Psoas muscle (tissue), 8 donors: ENCODE measurements around the gene C12orf75. TPM values are rescaled to one million over a fixed set of nuclear protein-coding genes. Genes with fewer than 3 reads are reported as not detected.
"Not testable (repeated sequence)": the region's sequence is repeated elsewhere in the genome, so short reads cannot be mapped to it uniquely, and the experiment has no call there.

ENCODE experiments used
- ATAC-seq, 4 donors: fragments of 200-7000 bp; cut with Tn5 transposase; one replicate each; pipeline ENCODE4 v1.9.1; 2020; ENCODE audit warnings: moderate library complexity in 3 of 4, mild to moderate bottlenecking in 2 of 4
- DNase-seq, 2 donors: peaks; one replicate each; pipeline ENCODE4 v3.0.0-alpha.2; 2020
- H3K27ac ChIP-seq: fragments of 200-600 bp; one replicate; pipeline ENCODE4 v1.8.0; 2022
- H3K27me3 ChIP-seq, 3 donors: fragments of 200-600 bp in 1 of 3; one replicate each; pipeline versions ENCODE4 v1.6.1 to v1.8.0; 2013 to 2022; ENCODE audit warnings: low read length in 2 of 3, mild to moderate bottlenecking in 2 of 3, moderate library complexity in 1 of 3; ENCODE audit not compliant: insufficient read depth in 3 of 3
- H3K36me3 ChIP-seq, 2 donors: fragments of 200-600 bp in 1 of 2; one replicate each; pipeline versions ENCODE4 v1.6.1 to v1.8.0; 2013 to 2022; ENCODE audit warnings: low read depth in 1 of 2, mild to moderate bottlenecking in 1 of 2, moderate library complexity in 1 of 2; ENCODE audit not compliant: insufficient read depth in 1 of 2
- H3K4me1 ChIP-seq: fragments of 200-600 bp; one replicate; pipeline ENCODE4 v1.8.0; 2022
- H3K4me3 ChIP-seq: fragments of 200-600 bp; one replicate; pipeline ENCODE4 v1.8.0; 2022; ENCODE audit warnings: mild to moderate bottlenecking
- H3K9me3 ChIP-seq: fragments of 200-600 bp; one replicate; pipeline ENCODE4 v1.8.0; 2022
- CTCF ChIP-seq: fragments of 200-600 bp; IDR thresholded peaks from one replicate; pipeline ENCODE4 v1.8.0; 2022; ENCODE audit warnings: antibody characterized with exemption
- WGBS, 3 donors: extraction: QIAGEN DNeasy Blood & Tissue Kit; methylation state at CpG; one replicate each; pipeline versions ENCODE4 v1.1.6 to v1.1.7; 2013; 5-methylcytosine and 5-hydroxymethylcytosine counted together
- intact Hi-C, 2 donors: fragments of 100-400 bp; cut with DNase I; formaldehyde crosslinking; loops; one replicate each; pipeline versions ENCODE4 v1.11.0 to v1.14.2; 2022
- polyA plus RNA-seq, 3 donors: library from polyadenylated mRNA; stranded (reverse); fragments of 200-250 nt; gene quantifications; one replicate each; pipeline ENCODE4 v1.2.3, GENCODE V29; 2013
- total RNA-seq, 4 donors: library from RNA; stranded (reverse); fragmentation: NEBNext Ultra II Directional in 2 of 4; extraction: Animal tissue kit (Norgen Biotek cat#: 25700) in 2 of 4; gene quantifications; one replicate each; pipeline versions ENCODE4 v1.2.1 to v1.2.4, GENCODE V29; 2021 to 2023
- donor health status: healthy with polysubstance abuse.
- donor health status: DM: no; HTN: no; CAD: no; lungs with moderate emphysema.
- donor health status: Bipolar disorder and iron deficiency.
- donor health status: healthy.
- donor health status: DM: yes; HTN: yes; CAD: no.
- donor health status: DM: no; HTN: no; CAD: no.
- donor health status: DM: no; HTN: no; CAD: no.
- donor health status: DM: yes; HTN: yes; CAD: no.

C12orf75 gene
- total and polyA plus RNA-seq, 7 donors = 25.6 to 228 (median 76.5) TPM

GRCh38 chr12:105399428-105400081, 69.1 kb downstream of the C12orf75 start:
- Histone ChIP-seq H3K4me3 (no peak overlapping the region), H3K9me3 (no peaks in the 10 kb centered on the region), H3K27me3 (no peaks in the 10 kb centered on the region), H3K36me3 (no peaks in the 10 kb centered on the region), H3K4me1 (no peaks in the 10 kb centered on the region), H3K27ac (no peak overlapping the region)
- 81 to 86% (median 82%) methylated on average over 7 of the region's 7 CpGs for WGBS, 3 donors
- TF ChIP-seq CTCF = no peak
- intact Hi-C loops = no loop called here
- ATAC-seq (no peak), DNase-seq (no peak)

GRCh38 chr12:105400227-105400626, 69.7 kb downstream of the C12orf75 start:
- ATAC-seq (no peak), DNase-seq (no peak)
- H3K27me3 ChIP-seq = no peaks in the 10 kb centered on the region
- H3K4me3 ChIP-seq = no peak overlapping the region
- TF ChIP-seq CTCF = no peak
- H3K9me3 ChIP-seq = no peaks in the 10 kb centered on the region
- WGBS, 3 donors = 86 to 91% (median 90%) methylated on average over 4 of the region's 4 CpGs
- H3K36me3 ChIP-seq = no peaks in the 10 kb centered on the region
- intact Hi-C loops = no loop called here
- no peaks in the 10 kb centered on the region for H3K4me1 ChIP-seq
- H3K27ac ChIP-seq = no peak overlapping the region

GRCh38 chr12:105401198-105401597, 70.7 kb downstream of the C12orf75 start:
- no peak for DNase-seq
- no peaks in the 10 kb centered on the region for H3K27me3 ChIP-seq
- ATAC-seq = no peak
- H3K4me3 ChIP-seq = no peak overlapping the region
- TF ChIP-seq CTCF = no peak
- WGBS, 3 donors = 91 to 94% (median 93%) methylated on average over 4 of the region's 4 CpGs
- H3K36me3 ChIP-seq = no peaks in the 10 kb centered on the region
- no peak overlapping the region for H3K27ac ChIP-seq
- H3K4me1 ChIP-seq = no peaks in the 10 kb centered on the region
- no peaks in the 10 kb centered on the region for H3K9me3 ChIP-seq
- intact Hi-C loops = no loop called here

- no peaks in the 10 kb centered on the region for H3K36me3 ChIP-seq
- no peak for ATAC-seq
- 95 to 97% (median 97%) methylated on average over 5 of the region's 5 CpGs for WGBS, 3 donors
- no peak overlapping the region for H3K4me3 ChIP-seq
- H3K9me3 ChIP-seq = no peaks in the 10 kb centered on the region
- no peak for DNase-seq
- no peaks in the 10 kb centered on the region for H3K4me1 ChIP-seq
- H3K27ac ChIP-seq = no peak overlapping the region
- no peak for TF ChIP-seq CTCF
- intact Hi-C loops = no loop called here
- H3K27me3 ChIP-seq = no peaks in the 10 kb centered on the region
Observed at GRCh38 chr12:105402366-105402765, 71.9 kb downstream of the C12orf75 start.

- 29 to 79% (median 33%) methylated on average over 1 of the region's 1 CpG for WGBS, 3 donors
- Histone ChIP-seq H3K4me3 (no peak overlapping the region), H3K36me3 (no peaks in the 10 kb centered on the region), H3K27ac (no peak overlapping the region), H3K27me3 (no peaks in the 10 kb centered on the region), H3K4me1 (no peaks in the 10 kb centered on the region), H3K9me3 (no peaks in the 10 kb centered on the region)
- intact Hi-C loops = no loop called here
- ATAC-seq (peak in 1 of 4 donors; percentile 21), DNase-seq (no peak)
- no peak for TF ChIP-seq CTCF
Observed at GRCh38 chr12:105403095-105403494, 72.6 kb downstream of the C12orf75 start.

- 91 to 100% (median 96%) methylated on average over 3 of the region's 3 CpGs for WGBS, 3 donors
Observed at GRCh38 chr12:105404134-105404533, 73.6 kb downstream of the C12orf75 start.

More at GRCh38 chr12:105404134-105404533, 73.6 kb downstream of the C12orf75 start:
- intact Hi-C loops, H3K36me3 ChIP-seq, H3K27ac ChIP-seq, ATAC-seq, H3K27me3 ChIP-seq, DNase-seq, H3K4me3 ChIP-seq, H3K9me3 ChIP-seq, H3K4me1 ChIP-seq: not testable (repeated sequence)
